KMS-11 (cell line): ENCODE data around the gene DIAPH1.

Experiments
- H2AFZ ChIP-seq: fragments of 200-600 bp; sonication (generic); 2 replicates; pipeline ENCODE4 v1.6.1; 2016; ENCODE audit warnings: antibody characterized with exemption, mixed run types, low read depth
- H3K27ac ChIP-seq: fragments of 200-600 bp; sonication (generic); 2 replicates; pipeline ENCODE4 v1.6.1; 2016; ENCODE audit warnings: mild to moderate bottlenecking, mixed run types
- H3K27me3 ChIP-seq: fragments of 200-600 bp; sonication (generic); 2 replicates; pipeline ENCODE4 v1.6.1; 2017; ENCODE audit warnings: mild to moderate bottlenecking, low read depth, mixed run types, moderate library complexity; ENCODE audit not compliant: insufficient read depth
- H3K36me3 ChIP-seq: fragments of 200-600 bp; sonication (generic); 2 replicates; pipeline ENCODE4 v1.6.1; 2017; ENCODE audit warnings: mild to moderate bottlenecking, mixed run types; ENCODE audit not compliant: insufficient read depth
- H3K4me1 ChIP-seq: fragments of 200-600 bp; sonication (generic); 2 replicates; pipeline ENCODE4 v1.6.1; 2016; ENCODE audit warnings: mild to moderate bottlenecking, low read depth, mixed run types; ENCODE audit not compliant: poor library complexity, severe bottlenecking
- H3K4me2 ChIP-seq: fragments of 200-600 bp; sonication (generic); 2 replicates; pipeline ENCODE4 v1.7.0; 2016; ENCODE audit warnings: mild to moderate bottlenecking, mixed run types
- H3K4me3 ChIP-seq: fragments of 200-600 bp; sonication (generic); IDR thresholded peaks from 2 replicates; pipeline ENCODE4 v1.6.1; 2017; ENCODE audit warnings: low read depth, low read length, mixed read lengths; ENCODE audit not compliant: insufficient read depth
- H3K79me2 ChIP-seq: fragments of 200-600 bp; sonication (generic); 2 replicates; pipeline ENCODE4 v1.6.1; 2016; ENCODE audit warnings: low read depth, mixed run types; ENCODE audit not compliant: insufficient read depth
- H3K9ac ChIP-seq: fragments of 200-600 bp; sonication (generic); 2 replicates; pipeline ENCODE4 v1.6.1; 2016; ENCODE audit warnings: mild to moderate bottlenecking, mixed run types
- H4K20me1 ChIP-seq: fragments of 200-600 bp; sonication (generic); 2 replicates; pipeline ENCODE4 v1.6.1; 2016; ENCODE audit warnings: mild to moderate bottlenecking, mixed run types; ENCODE audit not compliant: insufficient read depth
- CTCF ChIP-seq: fragments of 200-600 bp; sonication (generic); conservative IDR thresholded peaks from 2 replicates; pipeline ENCODE4 v1.6.1; 2017; ENCODE audit warnings: low read depth, mild to moderate bottlenecking, antibody characterized with exemption, low read length, moderate library complexity, mixed read lengths

DIAPH1 gene

GRCh38 chr5:141655020-141655419 is 36.2 kb upstream of the DIAPH1 start:
- Histone ChIP-seq H3K79me2 (no peaks in the 10 kb centered on the region), H4K20me1 (no peaks in the 10 kb centered on the region), H2AFZ (no peak overlapping the region), H3K9ac (no peak overlapping the region), H3K4me2 (no peak overlapping the region), H3K4me1 (peaks cover 4% of the 10 kb centered on the region), H3K4me3 (no peak overlapping the region), H3K27me3 (no peaks in the 10 kb centered on the region; the same call in 1 of the 2 replicates), H3K36me3 (no peaks in the 10 kb centered on the region), H3K27ac (no peak overlapping the region)
- no peak for TF ChIP-seq CTCF

GRCh38 chr5:141654298-141654697 is 35.5 kb upstream of the DIAPH1 start:
- H3K9ac ChIP-seq, result no peak overlapping the region
- no peaks in the 10 kb centered on the region; the same call in 1 of the 2 replicates for H3K27me3 ChIP-seq
- H3K4me2 ChIP-seq, result no peak overlapping the region
- H3K4me3 ChIP-seq, result no peak overlapping the region
- H3K79me2 ChIP-seq, result no peaks in the 10 kb centered on the region
- peaks cover 4% of the 10 kb centered on the region for H3K4me1 ChIP-seq
- no peaks in the 10 kb centered on the region for H3K36me3 ChIP-seq
- H3K27ac ChIP-seq, result no peak overlapping the region
- no peaks in the 10 kb centered on the region for H4K20me1 ChIP-seq
- TF ChIP-seq CTCF, result no peak
- H2AFZ ChIP-seq, result no peak overlapping the region

- Histone ChIP-seq H3K9ac (peak overlapping the region; percentile 35; the same call in 1 of the 2 replicates), H3K27me3 (no peaks in the 10 kb centered on the region), H3K79me2 (no peaks in the 10 kb centered on the region), H3K4me3 (no peak overlapping the region), H2AFZ (peak overlapping the region; percentile 60), H3K4me2 (peak overlapping the region; percentile 48), H3K36me3 (no peaks in the 10 kb centered on the region), H4K20me1 (no peaks in the 10 kb centered on the region), H3K4me1 (peaks cover 4% of the 10 kb centered on the region), H3K27ac (no peak overlapping the region)
- TF ChIP-seq CTCF, result no peak
Observed at GRCh38 chr5:141651728-141652105, 32.9 kb upstream of the DIAPH1 start.

- H3K4me3 ChIP-seq, result no peak within 1 kb of the TSS
- peak within 1 kb of the TSS; percentile 35; the same call in 1 of the 2 replicates for H3K9ac ChIP-seq
- peak within 1 kb of the TSS; percentile 60 for H2AFZ ChIP-seq
- no peaks in the 10 kb centered on the region for H3K27me3 ChIP-seq
- peaks cover 4% of the 10 kb centered on the region for H3K4me1 ChIP-seq
- no peaks in the 10 kb centered on the region for H3K79me2 ChIP-seq
- no peaks in the 10 kb centered on the region for H4K20me1 ChIP-seq
- H3K4me2 ChIP-seq, result peak within 1 kb of the TSS; percentile 48
- TF ChIP-seq CTCF, result no peak
- no peak within 1 kb of the TSS for H3K27ac ChIP-seq
- no peaks in the 10 kb centered on the region for H3K36me3 ChIP-seq
Observed at GRCh38 chr5:141650851-141651727, 32.3 kb upstream of the DIAPH1 start, which contains the start of gene FCHSD1. Gene FCHSD1 (minus strand): TSS chr5:141651418. CDS start chr5:141651368, 50 bp downstream.
